Measurements from ENCODE around the gene SLIT3. TPM values are rescaled to one million over a fixed set of nuclear protein-coding genes. Genes with fewer than 3 reads are reported as not detected.

The SLIT3 gene
- total RNA-seq, 6 experiments from 2014 or later, result 0.31 to 1.2 (median 0.65) TPM

GRCh38 chr5:168978500-168978899, 322.4 kb downstream of the SLIT3 start:
- 92% methylated on average over 1 of the region's 1 CpG for WGBS (ENCODE audit: insufficient coverage, low coverage, low lambda C conversion rate, missing lambda C conversion rate)
- TF ChIP-seq CTCF (IDR thresholded peaks at IDR 0.05) (no peak), POLR2A (IDR thresholded peaks at IDR 0.05) (no peak)
- Histone ChIP-seq H3K9me3 (no peaks in the 10 kb centered on the region), H3K36me3 (no peaks in the 10 kb centered on the region), H3K27me3 (no peaks in the 10 kb centered on the region), H3K4me3 (no peak overlapping the region), H3K27ac (no peak overlapping the region), H3K4me1 (no peaks in the 10 kb centered on the region)
- DNase-seq, result no peak
- ATAC-seq, result no peak
- intact Hi-C loops (cut with DNase I), result no loop called here

- H3K9me3 ChIP-seq, result no peaks in the 10 kb centered on the region
- H3K4me3 ChIP-seq, result no peak overlapping the region
- H3K36me3 ChIP-seq, result no peaks in the 10 kb centered on the region
- H3K27me3 ChIP-seq, result no peaks in the 10 kb centered on the region
- ATAC-seq, result no peak
- no peak for TF ChIP-seq CTCF (IDR thresholded peaks at IDR 0.05)
- no peak for TF ChIP-seq POLR2A (IDR thresholded peaks at IDR 0.05)
- no peak overlapping the region for H3K27ac ChIP-seq
- WGBS (ENCODE audit: insufficient coverage, low coverage, low lambda C conversion rate, missing lambda C conversion rate), result 77% methylated on average over 2 of the region's 3 CpGs
- no peak for DNase-seq
- intact Hi-C loops (cut with DNase I), result no loop called here
- no peaks in the 10 kb centered on the region for H3K4me1 ChIP-seq
Observed at GRCh38 chr5:168978015-168978414, 322.9 kb downstream of the SLIT3 start.

GRCh38 chr5:168976311-168976970, 324.5 kb downstream of the SLIT3 start:
- 64% methylated on average over 3 of the region's 3 CpGs for WGBS (ENCODE audit: insufficient coverage, low coverage, low lambda C conversion rate, missing lambda C conversion rate)
- H3K4me1 ChIP-seq, result no peaks in the 10 kb centered on the region
- H3K4me3 ChIP-seq, result no peak overlapping the region
- TF ChIP-seq CTCF (IDR thresholded peaks at IDR 0.05) (no peak), POLR2A (IDR thresholded peaks at IDR 0.05) (no peak)
- DNase-seq (no peak), ATAC-seq (no peak)
- H3K36me3 ChIP-seq, result no peaks in the 10 kb centered on the region
- no peak overlapping the region for H3K27ac ChIP-seq
- intact Hi-C loops (cut with DNase I), result no loop called here
- H3K27me3 ChIP-seq, result no peaks in the 10 kb centered on the region
- H3K9me3 ChIP-seq, result no peaks in the 10 kb centered on the region

- H3K9me3 ChIP-seq, result no peaks in the 10 kb centered on the region
- no peak overlapping the region for H3K27ac ChIP-seq
- WGBS (ENCODE audit: insufficient coverage, low coverage, low lambda C conversion rate, missing lambda C conversion rate), result 47% methylated on average over 2 of the region's 3 CpGs
- H3K36me3 ChIP-seq, result no peaks in the 10 kb centered on the region
- no peak for DNase-seq
- ATAC-seq, result no peak
- intact Hi-C loops (cut with DNase I), result no loop called here
- H3K4me3 ChIP-seq, result no peak overlapping the region
- no peaks in the 10 kb centered on the region for H3K4me1 ChIP-seq
- H3K27me3 ChIP-seq, result no peaks in the 10 kb centered on the region
- TF ChIP-seq CTCF (IDR thresholded peaks at IDR 0.05), result no peak
Observed at GRCh38 chr5:168975331-168975730, 325.6 kb downstream of the SLIT3 start.

GRCh38 chr5:168974082-168974481, 326.9 kb downstream of the SLIT3 start:
- DNase-seq (no peak), ATAC-seq (no peak)
- 82% methylated on average over 2 of the region's 2 CpGs for WGBS (ENCODE audit: insufficient coverage, low coverage, low lambda C conversion rate, missing lambda C conversion rate)
- Histone ChIP-seq H3K4me1 (no peaks in the 10 kb centered on the region), H3K36me3 (no peaks in the 10 kb centered on the region), H3K27ac (no peak overlapping the region), H3K9me3 (no peaks in the 10 kb centered on the region), H3K27me3 (no peaks in the 10 kb centered on the region), H3K4me3 (no peak overlapping the region)
- TF ChIP-seq POLR2A (IDR thresholded peaks at IDR 0.05) (no peak), CTCF (IDR thresholded peaks at IDR 0.05) (no peak)
- intact Hi-C loops (cut with DNase I), result no loop called here

Data from right lobe of liver (tissue), 6 donors.